Fibroblast of upper back skin (primary cell): ENCODE data around the gene CD28.
"Not testable (repeated sequence)": the region's sequence is repeated elsewhere in the genome, so short reads cannot be mapped to it uniquely, and the experiment has no call there.

Source experiments
- DNase-seq: peaks from one replicate; pipeline ENCODE4 v3.0.0-alpha.2; 2013

Gene CD28

GRCh38 chr2:203688798-203689197 is 17.6 kb upstream of the CD28 start:
- peak; percentile 60 for DNase-seq

GRCh38 chr2:203689426-203690116 is 16.9 kb upstream of the CD28 start:
- DNase-seq = no peak

- DNase-seq = no peak
These were observed 16.4 kb upstream of the CD28 start for GRCh38 chr2:203690117-203690431.

GRCh38 chr2:203690441-203691047 is 15.9 kb upstream of the CD28 start:
- peak; percentile 21 for DNase-seq

- DNase-seq = no peak
These were observed 15.3 kb upstream of the CD28 start for GRCh38 chr2:203691149-203691548.

- no peak for DNase-seq
These were observed 14.3 kb upstream of the CD28 start for GRCh38 chr2:203692031-203692710.

- DNase-seq = no peak
These were observed 13.1 kb upstream of the CD28 start for GRCh38 chr2:203693242-203693879.

- no peak for DNase-seq
These were observed 12.2 kb upstream of the CD28 start for GRCh38 chr2:203694191-203694590.

GRCh38 chr2:203697190-203697589 is 9.2 kb upstream of the CD28 start:
- DNase-seq = no peak

- DNase-seq = not testable (repeated sequence)
These were observed 8.7 kb upstream of the CD28 start for GRCh38 chr2:203697763-203698162.

- DNase-seq = not testable (repeated sequence)
These were observed 8.0 kb upstream of the CD28 start for GRCh38 chr2:203698410-203698809.

- no peak for DNase-seq
These were observed 2.0 kb upstream of the CD28 start for GRCh38 chr2:203704430-203704829.

- no peak for DNase-seq
These were observed 1.3 kb upstream of the CD28 start for GRCh38 chr2:203705178-203705577.

- DNase-seq = no peak
These were observed 1.1 kb downstream of the CD28 start for GRCh38 chr2:203707530-203707929.

GRCh38 chr2:203708846-203709396 is 2.5 kb downstream of the CD28 start:
- no peak for DNase-seq

- no peak for DNase-seq
These were observed 3.1 kb downstream of the CD28 start for GRCh38 chr2:203709416-203710040.

- DNase-seq = no peak
These were observed 3.8 kb downstream of the CD28 start for GRCh38 chr2:203710226-203710625.

GRCh38 chr2:203710952-203711351 is 4.5 kb downstream of the CD28 start:
- no peak for DNase-seq

GRCh38 chr2:203711399-203711798 is 5.0 kb downstream of the CD28 start:
- DNase-seq = no peak

GRCh38 chr2:203713381-203713780 is 6.9 kb downstream of the CD28 start:
- DNase-seq = no peak

GRCh38 chr2:203714112-203714511 is 7.7 kb downstream of the CD28 start:
- no peak for DNase-seq

GRCh38 chr2:203715744-203716143 is 9.3 kb downstream of the CD28 start:
- no peak for DNase-seq

- no peak for DNase-seq
These were observed 11.6 kb downstream of the CD28 start for GRCh38 chr2:203718087-203718486.
